ACC112 (cell line): Measurements from ENCODE around the gene CCDC92.

Source experiments
- H2AFZ ChIP-seq: fragments of 200-600 bp; sonication (generic); one replicate; pipeline ENCODE4 v1.6.0; 2017; ENCODE audit warnings: antibody characterized with exemption, low read length; ENCODE audit not compliant: unreplicated experiment
- H3K27ac ChIP-seq: fragments of 200-600 bp; sonication (generic); 2 replicates; pipeline ENCODE4 v1.5.1; 2014; ENCODE audit warnings: low read depth, mild to moderate bottlenecking, antibody characterized with exemption, low read length, moderate library complexity
- H3K27me3 ChIP-seq: fragments of 200-600 bp; sonication (generic); 2 replicates; pipeline ENCODE4 v1.6.1; 2014; ENCODE audit warnings: mild to moderate bottlenecking, antibody characterized with exemption, low read length, moderate library complexity, mixed read lengths; ENCODE audit not compliant: insufficient read depth
- H3K36me3 ChIP-seq: fragments of 200-600 bp; sonication (generic); 2 replicates; pipeline ENCODE4 v1.6.1; 2016; ENCODE audit warnings: mild to moderate bottlenecking, antibody characterized with exemption, low read length, moderate library complexity, mixed read lengths; ENCODE audit not compliant: insufficient read depth
- H3K4me1 ChIP-seq: fragments of 200-600 bp; sonication (generic); one replicate; pipeline ENCODE4 v1.6.1; 2016; ENCODE audit warnings: low read length, mixed read lengths; ENCODE audit not compliant: insufficient read depth, unreplicated experiment, control insufficient read depth
- H3K4me3 ChIP-seq: fragments of 200-600 bp; sonication (generic); 2 replicates; pipeline ENCODE4 v1.5.1; 2014; ENCODE audit warnings: mild to moderate bottlenecking, low read depth, low read length
- H3K79me2 ChIP-seq: fragments of 200-600 bp; sonication (generic); one replicate; pipeline ENCODE4 v1.6.0; 2016; ENCODE audit warnings: low read length; ENCODE audit not compliant: control insufficient read depth, unreplicated experiment, insufficient read depth

Gene CCDC92

DNA sequence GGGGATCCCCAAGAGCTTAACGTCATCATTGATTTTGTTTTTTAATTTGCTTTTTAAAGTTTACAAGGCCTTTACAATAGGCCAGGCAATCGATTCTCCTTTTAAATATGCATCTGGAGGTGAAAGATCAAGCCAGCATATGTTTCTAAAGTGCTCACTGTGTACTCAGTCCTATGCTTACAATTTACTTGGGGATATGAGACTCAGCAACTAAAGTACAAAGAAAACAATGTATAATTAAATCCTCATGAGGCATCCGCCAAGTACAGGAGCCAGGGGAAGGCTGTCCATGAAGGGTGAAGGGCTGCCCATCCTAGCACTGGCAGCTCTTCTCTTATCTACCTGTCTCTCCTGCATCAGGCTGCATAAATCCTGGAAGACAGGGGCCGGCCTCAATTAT lies 11.8 kb downstream of the CCDC92 start:
- Histone ChIP-seq H3K27me3 (no peaks in the 10 kb centered on the region), H2AFZ (no peak overlapping the region), H3K27ac (no peak overlapping the region), H3K36me3 (no peaks in the 10 kb centered on the region), H3K79me2 (peaks cover 7% of the 10 kb centered on the region), H3K4me3 (no peak overlapping the region), H3K4me1 (no peaks in the 10 kb centered on the region)

- Histone ChIP-seq H3K27ac (no peak overlapping the region), H2AFZ (no peak overlapping the region), H3K36me3 (no peaks in the 10 kb centered on the region), H3K27me3 (no peaks in the 10 kb centered on the region), H3K79me2 (peaks cover 2% of the 10 kb centered on the region), H3K4me1 (no peaks in the 10 kb centered on the region), H3K4me3 (no peak overlapping the region)
These were observed 12.4 kb downstream of the CCDC92 start for GRCh38 chr12:123960029-123960735.

- Histone ChIP-seq H3K27ac (no peak overlapping the region), H3K27me3 (no peaks in the 10 kb centered on the region), H2AFZ (no peak overlapping the region), H3K36me3 (no peaks in the 10 kb centered on the region), H3K79me2 (no peaks in the 10 kb centered on the region), H3K4me1 (no peaks in the 10 kb centered on the region), H3K4me3 (no peak overlapping the region)
These were observed 13.8 kb downstream of the CCDC92 start for GRCh38 chr12:123958876-123959275.

DNA sequence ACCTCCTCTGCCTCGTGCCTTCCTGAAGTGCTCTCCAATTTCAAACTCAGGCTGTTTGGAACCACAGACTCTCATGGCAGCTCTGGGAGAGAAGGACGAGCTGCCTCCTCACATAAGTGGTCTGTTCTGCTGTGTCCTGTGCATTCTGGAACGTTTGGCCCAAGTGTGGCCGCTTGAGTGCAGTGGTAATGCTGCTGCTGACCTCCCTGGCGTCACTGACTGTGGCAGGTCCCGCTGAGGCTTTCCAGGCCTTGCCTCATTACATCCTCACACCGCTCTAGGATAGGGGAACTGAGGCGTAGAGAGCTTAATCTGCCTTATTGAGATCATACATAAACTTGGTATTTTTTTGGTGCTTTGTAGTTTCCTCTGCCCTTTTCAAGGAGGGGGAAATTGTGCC lies 14.2 kb downstream of the CCDC92 start:
- no peaks in the 10 kb centered on the region for H3K4me1 ChIP-seq
- H3K27ac ChIP-seq: no peak overlapping the region
- H3K27me3 ChIP-seq: no peaks in the 10 kb centered on the region
- no peaks in the 10 kb centered on the region for H3K79me2 ChIP-seq
- H3K4me3 ChIP-seq: no peak overlapping the region
- H2AFZ ChIP-seq: no peak overlapping the region
- no peaks in the 10 kb centered on the region for H3K36me3 ChIP-seq

DNA sequence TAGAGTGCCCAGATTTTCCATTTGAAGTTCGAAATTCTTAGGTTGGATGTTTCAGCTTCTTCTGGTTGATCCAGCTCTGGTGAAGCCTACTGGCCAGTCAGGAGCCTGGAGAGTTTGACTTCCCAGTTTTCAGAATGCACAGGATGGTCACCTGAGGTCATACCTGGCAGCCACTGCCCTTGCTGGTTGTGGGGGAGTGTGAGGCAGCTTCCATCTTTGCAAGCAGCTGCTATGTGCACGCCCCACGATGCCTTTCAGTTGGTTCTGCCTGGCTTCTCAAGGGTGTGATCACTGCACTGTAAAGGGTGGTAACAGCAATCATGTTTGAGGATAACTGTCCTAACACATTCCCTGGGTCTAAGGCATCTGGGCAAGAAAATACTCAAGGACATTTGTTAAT lies 15.4 kb downstream of the CCDC92 start:
- no peak overlapping the region for H3K4me3 ChIP-seq
- no peaks in the 10 kb centered on the region for H3K36me3 ChIP-seq
- H2AFZ ChIP-seq: no peak overlapping the region
- peaks cover 4% of the 10 kb centered on the region for H3K4me1 ChIP-seq
- H3K79me2 ChIP-seq: no peaks in the 10 kb centered on the region
- no peaks in the 10 kb centered on the region for H3K27me3 ChIP-seq
- H3K27ac ChIP-seq: no peak overlapping the region

GRCh38 chr12:123956249-123956648 lies 16.4 kb downstream of the CCDC92 start:
- H3K27me3 ChIP-seq: no peaks in the 10 kb centered on the region
- no peaks in the 10 kb centered on the region for H3K36me3 ChIP-seq
- H3K4me3 ChIP-seq: no peak overlapping the region
- peaks cover 13% of the 10 kb centered on the region for H3K4me1 ChIP-seq
- no peaks in the 10 kb centered on the region for H3K79me2 ChIP-seq
- H3K27ac ChIP-seq: no peak overlapping the region
- no peak overlapping the region for H2AFZ ChIP-seq

DNA sequence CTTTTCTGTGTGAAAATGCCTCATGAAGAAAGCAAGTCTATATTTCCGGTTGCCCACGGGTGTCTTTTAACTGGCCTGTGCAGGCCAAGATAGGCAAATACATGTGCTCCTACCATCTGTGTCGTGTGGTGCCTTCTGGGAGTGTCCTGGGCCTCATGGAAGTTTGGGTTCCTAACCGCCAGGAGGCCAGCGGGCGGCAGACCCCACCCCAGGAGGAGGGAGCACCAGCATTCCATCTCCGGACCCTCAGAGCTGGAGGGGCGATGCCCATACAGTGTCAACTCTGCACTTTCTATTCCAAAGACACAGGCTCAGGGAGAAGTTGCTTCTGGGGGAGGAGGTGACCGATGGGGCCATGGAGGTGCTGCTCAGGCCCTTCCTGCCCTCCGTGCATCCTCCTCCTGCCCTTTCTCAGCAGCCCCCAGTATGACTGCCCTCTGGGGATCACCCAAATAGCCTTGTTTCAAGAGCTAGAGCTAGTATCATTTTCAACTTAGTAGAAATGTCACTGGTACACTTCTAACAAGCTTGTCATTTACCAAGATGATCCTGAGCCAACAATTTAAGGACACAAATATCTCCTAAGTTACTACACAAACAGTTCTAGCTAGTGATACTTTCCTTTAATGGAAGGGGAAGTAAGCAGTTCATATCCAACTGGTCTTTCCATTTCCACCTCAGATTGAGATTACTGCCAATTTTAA lies 17.8 kb downstream of the CCDC92 start:
- Histone ChIP-seq H3K27ac (no peak overlapping the region), H3K36me3 (no peaks in the 10 kb centered on the region), H3K27me3 (no peaks in the 10 kb centered on the region), H3K4me1 (peaks cover 13% of the 10 kb centered on the region), H2AFZ (no peak overlapping the region), H3K79me2 (no peaks in the 10 kb centered on the region), H3K4me3 (no peak overlapping the region)

- Histone ChIP-seq H3K4me3 (no peak overlapping the region), H3K36me3 (no peaks in the 10 kb centered on the region), H3K79me2 (no peaks in the 10 kb centered on the region), H3K27ac (no peak overlapping the region), H2AFZ (no peak overlapping the region), H3K4me1 (peaks cover 13% of the 10 kb centered on the region), H3K27me3 (no peaks in the 10 kb centered on the region)
These were observed 20.6 kb downstream of the CCDC92 start for GRCh38 chr12:123952037-123952436.

DNA sequence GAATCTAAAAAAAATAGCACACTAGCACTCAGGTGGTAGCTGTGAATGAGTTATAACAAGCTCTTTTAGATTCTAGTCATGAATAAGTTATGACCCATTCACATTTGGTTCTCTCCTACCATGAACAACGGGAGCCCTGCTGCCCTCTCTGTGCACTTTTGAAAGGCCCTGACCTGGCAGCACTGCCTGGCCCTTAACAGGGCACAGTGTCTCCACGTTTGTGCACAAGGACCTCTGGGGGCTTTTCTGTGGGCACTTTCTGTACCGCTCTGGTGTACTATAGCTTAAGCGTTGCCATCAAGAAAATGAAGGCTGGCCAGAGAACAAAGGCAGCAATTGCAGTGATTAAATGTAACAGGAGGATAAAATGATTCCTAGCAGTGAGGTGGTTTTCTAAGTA lies 21.2 kb downstream of the CCDC92 start:
- no peak overlapping the region for H2AFZ ChIP-seq
- no peaks in the 10 kb centered on the region for H3K36me3 ChIP-seq
- H3K4me1 ChIP-seq: peaks cover 13% of the 10 kb centered on the region
- H3K27me3 ChIP-seq: no peaks in the 10 kb centered on the region
- H3K27ac ChIP-seq: no peak overlapping the region
- no peak overlapping the region for H3K4me3 ChIP-seq
- no peaks in the 10 kb centered on the region for H3K79me2 ChIP-seq

DNA sequence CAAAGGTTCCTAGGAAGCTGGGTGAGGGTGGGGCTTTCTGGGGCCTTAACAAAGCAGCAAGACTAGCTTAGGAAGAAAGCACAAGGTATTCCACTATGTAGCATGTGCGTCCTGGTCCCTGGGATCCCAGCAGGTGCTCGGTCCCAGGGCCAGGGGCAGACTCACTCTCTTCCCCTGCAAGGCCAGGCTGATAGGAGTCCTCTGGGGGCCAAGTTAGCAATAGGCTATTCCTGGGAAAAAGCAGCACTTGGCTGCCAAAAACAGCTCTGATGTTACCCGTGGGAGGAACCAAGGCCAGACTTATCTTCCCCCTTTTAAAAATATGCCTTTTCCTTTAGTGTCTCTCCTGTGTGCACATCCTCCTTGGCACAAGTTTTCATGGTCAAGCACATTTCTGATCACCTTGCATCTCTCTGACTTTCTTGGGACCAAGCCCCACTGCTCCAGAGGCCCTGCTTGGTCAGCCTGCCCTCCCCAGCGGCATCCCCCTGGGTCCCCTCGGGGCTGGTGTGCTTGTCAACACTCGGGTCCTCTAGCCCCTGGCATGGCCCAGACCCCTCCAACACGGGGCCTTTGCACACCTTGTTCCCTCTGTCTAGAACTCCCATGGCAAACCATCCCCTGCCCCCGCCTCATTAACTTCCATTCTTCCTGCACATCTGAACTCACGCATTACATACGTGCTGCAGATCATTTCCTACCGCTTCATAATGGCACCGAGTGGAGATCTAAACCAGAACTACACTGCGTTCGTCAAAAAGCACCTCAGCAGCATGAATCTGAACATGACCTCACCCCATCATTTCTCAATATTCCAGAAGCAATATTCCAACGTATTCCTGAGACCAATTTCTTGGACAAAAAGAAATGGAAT lies 21.9 kb downstream of the CCDC92 start:
- H3K4me1 ChIP-seq: peaks cover 13% of the 10 kb centered on the region
- H3K4me3 ChIP-seq: no peak overlapping the region
- no peak overlapping the region for H3K27ac ChIP-seq
- H2AFZ ChIP-seq: no peak overlapping the region
- no peaks in the 10 kb centered on the region for H3K36me3 ChIP-seq
- H3K79me2 ChIP-seq: no peaks in the 10 kb centered on the region
- H3K27me3 ChIP-seq: no peaks in the 10 kb centered on the region
